ENCODE results near the gene GSTM3. TPM values are rescaled to one million over a fixed set of nuclear protein-coding genes. Genes with fewer than 3 reads are reported as not detected.

The GSTM3 gene
- total and polyA plus RNA-seq, 10 of the 15 experiments (the other 5 are each of a cell fraction or from before 2014, with no cell fraction given): not detected

- Histone ChIP-seq H3K79me2 (ENCODE audit: control insufficient read depth, insufficient read depth, low read length) (no peaks in the 10 kb centered on the region), H3K36me3 (ENCODE audit: control insufficient read depth in 2 of 2, insufficient read depth in 2 of 2, low read length in 1 of 2) (no peaks in the 10 kb centered on the region), H3K4me1 (ENCODE audit: control insufficient read depth, insufficient read depth, low read length) (no peaks in the 10 kb centered on the region), H2AFZ (ENCODE audit: control insufficient read depth, low read depth, low read length) (peak overlapping the region; percentile 59; the same call in 1 of the 2 replicates), H3K9me3 (replicated peaks; ENCODE audit: control insufficient read depth, insufficient read depth, low read length) (no peaks in the 10 kb centered on the region), H3K4me3 (no peak overlapping the region), H3K27me3 (replicated peaks in 1 of 2; ENCODE audit: control insufficient read depth in 2 of 2, insufficient read depth in 2 of 2, low read length in 1 of 2) (peaks cover 0 to 2% of the 10 kb centered on the region in 2 experiments; a peak in 1 of 4 replicates), H3K4me2 (ENCODE audit: control insufficient read depth, insufficient read depth) (no peak overlapping the region), H4K20me1 (ENCODE audit: control insufficient read depth, insufficient read depth) (no peaks in the 10 kb centered on the region), H3K9ac (ENCODE audit: control insufficient read depth, insufficient read depth, low read length) (no peak overlapping the region), H3K27ac (ENCODE audit: control insufficient read depth, insufficient read depth) (no peak overlapping the region)
- in situ Hi-C loops (cut with MboI) (loop anchor here (5.0 kb wide), 2 partner anchors 131 to 226 kb away; partner anchors contain the start of gene GNAI3), intact Hi-C loops (cut with micrococcal nuclease; ENCODE audit: unreplicated experiment) (loop anchor here (1.0 to 5.0 kb wide), 2 partner anchors 131 to 226 kb away; no protein-coding TSS in a partner anchor)
- ChIA-PET POLR2A (interaction anchor here (0.9 to 1.4 kb wide), 2 partner anchors 211 to 228 kb away, joined by 4 read pairs; partner anchors contain the start of gene AHCYL1), SMC1A (ENCODE audit: uncharacterized antibody, unreplicated experiment) (interaction anchor here (1.0 to 23.1 kb wide), 7 partner anchors 116 to 228 kb away, joined by 3 to 431 read pairs (median 40); partner anchors contain the start of gene AHCYL1), RAD21 (ENCODE audit: unreplicated experiment) (interaction anchor here (0.7 to 14.8 kb wide), 13 partner anchors 9 to 237 kb away, joined by 3 to 390 read pairs (median 6); partner anchors contain the start of genes AHCYL1, GPR61, GSTM2 and GSTM4), CTCF (interaction anchor here (0.8 to 27.2 kb wide), 10 partner anchors 11 to 242 kb away, joined by 3 to 759 read pairs (median 34); partner anchors contain the start of genes AHCYL1 and GNAI3)
- FAIRE-seq (peak; percentile 89), ATAC-seq (peak; percentile 94), DNase-seq (ENCODE audit: low read depth, low spot score) (peak; percentile 28)
- WGBS (ENCODE audit: insufficient coverage, insufficient replicate concordance, low lambda C conversion rate, missing lambda C conversion rate): 31% methylated on average over 17 of the region's 17 CpGs
- no TSS peak for BruUV-seq (replicated peaks)
- no peak for TF ChIP-seq SMAD5 (IDR thresholded peaks at IDR 0.05; ENCODE audit: low read depth)
- TF ChIP-seq BHLHE40 (IDR thresholded peaks at IDR 0.05; ENCODE audit: borderline replicate concordance in 1 of 2, low read depth in 2 of 2, low read length in 1 of 2): peak; percentile 68 to 83; a peak in 3 of 4 replicates
- TF ChIP-seq RAD21 (IDR thresholded peaks at IDR 0.05; ENCODE audit: insufficient read depth, low read depth, low read length): peak; percentile 98
- TF ChIP-seq, protein P1, sequence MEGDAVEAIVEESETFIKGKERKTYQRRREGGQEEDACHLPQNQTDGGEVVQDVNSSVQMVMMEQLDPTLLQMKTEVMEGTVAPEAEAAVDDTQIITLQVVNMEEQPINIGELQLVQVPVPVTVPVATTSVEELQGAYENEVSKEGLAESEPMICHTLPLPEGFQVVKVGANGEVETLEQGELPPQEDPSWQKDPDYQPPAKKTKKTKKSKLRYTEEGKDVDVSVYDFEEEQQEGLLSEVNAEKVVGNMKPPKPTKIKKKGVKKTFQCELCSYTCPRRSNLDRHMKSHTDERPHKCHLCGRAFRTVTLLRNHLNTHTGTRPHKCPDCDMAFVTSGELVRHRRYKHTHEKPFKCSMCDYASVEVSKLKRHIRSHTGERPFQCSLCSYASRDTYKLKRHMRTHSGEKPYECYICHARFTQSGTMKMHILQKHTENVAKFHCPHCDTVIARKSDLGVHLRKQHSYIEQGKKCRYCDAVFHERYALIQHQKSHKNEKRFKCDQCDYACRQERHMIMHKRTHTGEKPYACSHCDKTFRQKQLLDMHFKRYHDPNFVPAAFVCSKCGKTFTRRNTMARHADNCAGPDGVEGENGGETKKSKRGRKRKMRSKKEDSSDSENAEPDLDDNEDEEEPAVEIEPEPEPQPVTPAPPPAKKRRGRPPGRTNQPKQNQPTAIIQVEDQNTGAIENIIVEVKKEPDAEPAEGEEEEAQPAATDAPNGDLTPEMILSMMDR (IDR thresholded peaks at IDR 0.05 in 2 of 3, conservative IDR thresholded peaks at IDR 0.05 in 1 of 3; ENCODE audit: control insufficient read depth in 2 of 3, extremely low read depth in 1 of 3, insufficient read depth in 1 of 3, low read depth in 3 of 3, low read length in 3 of 3): peak; percentile 90 to 97 (median 92)
- TF ChIP-seq EZH2 (IDR thresholded peaks at IDR 0.05; ENCODE audit: borderline replicate concordance, control insufficient read depth, low read depth, low read length): no peak
- no peak for TF ChIP-seq NBN (IDR thresholded peaks at IDR 0.05)
- 0 out of 2 replicates have a peak, but pooled peaks have one; percentile 21 for TF ChIP-seq CREB1 (IDR thresholded peaks at IDR 0.05; ENCODE audit: low read depth)
- no peak for TF ChIP-seq USF1 (IDR thresholded peaks at IDR 0.05; ENCODE audit: borderline replicate concordance, extremely low read length, insufficient read depth, low read depth, low read length)
- TF ChIP-seq POU2F2 (IDR thresholded peaks at IDR 0.05; ENCODE audit: borderline replicate concordance, low read depth, low read length): 0 out of 3 replicates have a peak, but pooled peaks have one; percentile 28
- peak; percentile 98 for TF ChIP-seq SMC3 (IDR thresholded peaks at IDR 0.05; ENCODE audit: borderline replicate concordance, low read length)
- 0 out of 2 replicates have a peak, but pooled peaks have one; percentile 43 for TF ChIP-seq IRF4 (IDR thresholded peaks at IDR 0.05; ENCODE audit: low read depth, low read length)
- TF ChIP-seq STAT1 (conservative IDR thresholded peaks at IDR 0.05): no peak
- TF ChIP-seq SMARCA5 (IDR thresholded peaks at IDR 0.05): 0 out of 2 replicates have a peak, but pooled peaks have one; percentile 69
- TF ChIP-seq CHD4 (IDR thresholded peaks at IDR 0.05): no peak
- TF ChIP-seq YY1 (IDR thresholded peaks at IDR 0.05; ENCODE audit: low read depth, low read length): peak; percentile 79
These were observed 32.5 kb upstream of the GSTM3 start for GRCh38 chr1:109773203-109773899.

Data from GM12878 (cell line).